Fibroblast of lung (primary cell): ENCODE measurements around the gene ZNF282.

ENCODE experiments used
- CTCF ChIP-seq, 2 donors: IDR thresholded peaks in 1 of 2; conservative IDR thresholded peaks in 1 of 2; 1 replicate in 1 of 2; 2 replicates in 1 of 2; pipeline ENCODE4 v1.5.1; 2011 to 2012; ENCODE audit warnings: low read length in 2 of 2, control low read depth in 1 of 2, inconsistent platforms in 1 of 2, low read depth in 1 of 2, mild to moderate bottlenecking in 1 of 2
- EZH2 ChIP-seq: IDR thresholded peaks from 2 replicates; pipeline ENCODE4 v1.5.1; 2012; ENCODE audit warnings: low read length, control low read depth, mild to moderate bottlenecking; ENCODE audit errors: missing control alignments

GRCh38 chr7:149248777-149249176 lies 53.4 kb downstream of the ZNF282 start:
- TF ChIP-seq CTCF (conservative IDR thresholded peaks at IDR 0.05 in 1 of 2, IDR thresholded peaks at IDR 0.05 in 1 of 2; ENCODE audit: low read depth in 1 of 2, low read length in 2 of 2) (no peak), EZH2 (no peak)
